ENCODE measurements around the gene SAMSN1. TPM values are rescaled to one million over a fixed set of nuclear protein-coding genes. Genes with fewer than 3 reads are reported as not detected.
"Not testable (repeated sequence)": the region's sequence is repeated elsewhere in the genome, so short reads cannot be mapped to it uniquely, and the experiment has no call there.

Gene SAMSN1
- total and polyA plus RNA-seq, 7 donors = 4.4 to 16.4 (median 7.5) TPM

DNA sequence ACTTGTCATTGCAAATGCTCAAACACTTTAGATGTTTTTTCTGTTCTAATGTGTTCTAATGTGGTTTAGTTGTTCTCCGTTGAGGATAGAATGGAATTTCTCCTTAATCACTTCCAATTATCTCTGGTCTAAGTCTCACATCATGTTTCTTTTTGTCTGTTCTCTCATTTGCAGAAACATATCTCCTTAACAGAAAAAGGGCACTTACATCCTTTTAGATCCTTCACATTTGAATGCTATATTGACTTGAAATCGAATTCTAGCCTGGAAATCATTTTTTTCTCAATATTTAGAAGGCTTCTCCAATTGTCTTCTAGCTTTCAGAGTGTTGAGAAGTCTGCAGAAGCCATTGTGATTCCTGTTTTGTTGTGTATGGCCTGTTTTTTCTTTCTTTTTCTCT is 7.3 kb upstream of the SAMSN1 start:
- no peak overlapping the region for H3K4me3 ChIP-seq
- H3K4me1 ChIP-seq = no peaks in the 10 kb centered on the region
- intact Hi-C loops (cut with DNase I) = no loop called here
- H3K27me3 ChIP-seq = no peaks in the 10 kb centered on the region
- no peaks in the 10 kb centered on the region for H3K9me3 ChIP-seq
- no peak for TF ChIP-seq POLR2A (IDR thresholded peaks at IDR 0.05)
- TF ChIP-seq POLR2AphosphoS5 (IDR thresholded peaks at IDR 0.05) = no peak
- TF ChIP-seq, protein P1, sequence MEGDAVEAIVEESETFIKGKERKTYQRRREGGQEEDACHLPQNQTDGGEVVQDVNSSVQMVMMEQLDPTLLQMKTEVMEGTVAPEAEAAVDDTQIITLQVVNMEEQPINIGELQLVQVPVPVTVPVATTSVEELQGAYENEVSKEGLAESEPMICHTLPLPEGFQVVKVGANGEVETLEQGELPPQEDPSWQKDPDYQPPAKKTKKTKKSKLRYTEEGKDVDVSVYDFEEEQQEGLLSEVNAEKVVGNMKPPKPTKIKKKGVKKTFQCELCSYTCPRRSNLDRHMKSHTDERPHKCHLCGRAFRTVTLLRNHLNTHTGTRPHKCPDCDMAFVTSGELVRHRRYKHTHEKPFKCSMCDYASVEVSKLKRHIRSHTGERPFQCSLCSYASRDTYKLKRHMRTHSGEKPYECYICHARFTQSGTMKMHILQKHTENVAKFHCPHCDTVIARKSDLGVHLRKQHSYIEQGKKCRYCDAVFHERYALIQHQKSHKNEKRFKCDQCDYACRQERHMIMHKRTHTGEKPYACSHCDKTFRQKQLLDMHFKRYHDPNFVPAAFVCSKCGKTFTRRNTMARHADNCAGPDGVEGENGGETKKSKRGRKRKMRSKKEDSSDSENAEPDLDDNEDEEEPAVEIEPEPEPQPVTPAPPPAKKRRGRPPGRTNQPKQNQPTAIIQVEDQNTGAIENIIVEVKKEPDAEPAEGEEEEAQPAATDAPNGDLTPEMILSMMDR (IDR thresholded peaks at IDR 0.05) = no peak
- TF ChIP-seq EP300 (IDR thresholded peaks at IDR 0.05) = no peak
- H3K36me3 ChIP-seq = no peaks in the 10 kb centered on the region
- no peak overlapping the region for H3K27ac ChIP-seq
- DNase-seq = no peak
- 86 to 92% methylated on average over 2 of the region's 2 CpGs for WGBS, 2 donors

DNA sequence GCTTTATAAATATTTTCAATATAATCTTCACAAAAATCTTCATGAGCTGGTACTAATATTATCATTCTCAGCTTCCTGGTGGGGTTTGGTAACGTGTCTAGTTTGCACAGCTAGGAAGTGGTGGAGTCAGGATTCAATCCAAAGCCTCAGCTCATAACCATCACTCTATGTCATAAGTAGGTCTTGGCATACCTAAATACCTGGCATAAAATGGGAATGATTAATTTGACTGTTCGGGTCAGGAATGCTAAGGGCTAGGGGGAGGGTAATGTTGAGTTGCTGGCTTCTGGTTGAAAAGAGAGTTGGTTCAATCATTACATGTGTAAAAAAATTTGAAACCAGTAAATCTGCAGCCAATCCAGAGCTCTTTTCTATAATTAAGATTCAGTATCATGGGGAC is 5.6 kb upstream of the SAMSN1 start:
- Histone ChIP-seq H3K4me1 (no peaks in the 10 kb centered on the region), H3K4me3 (no peak overlapping the region), H3K9me3 (no peaks in the 10 kb centered on the region), H3K27me3 (no peaks in the 10 kb centered on the region), H3K27ac (no peak overlapping the region), H3K36me3 (no peaks in the 10 kb centered on the region)
- WGBS, 2 donors = 89 to 92% methylated on average over 2 of the region's 2 CpGs
- intact Hi-C loops (cut with DNase I) = no loop called here
- DNase-seq = no peak
- no peak for TF ChIP-seq POLR2A (IDR thresholded peaks at IDR 0.05)
- TF ChIP-seq, protein P1 (IDR thresholded peaks at IDR 0.05) = no peak
- no peak for TF ChIP-seq EP300 (IDR thresholded peaks at IDR 0.05)
- TF ChIP-seq POLR2AphosphoS5 (IDR thresholded peaks at IDR 0.05) = no peak

DNA sequence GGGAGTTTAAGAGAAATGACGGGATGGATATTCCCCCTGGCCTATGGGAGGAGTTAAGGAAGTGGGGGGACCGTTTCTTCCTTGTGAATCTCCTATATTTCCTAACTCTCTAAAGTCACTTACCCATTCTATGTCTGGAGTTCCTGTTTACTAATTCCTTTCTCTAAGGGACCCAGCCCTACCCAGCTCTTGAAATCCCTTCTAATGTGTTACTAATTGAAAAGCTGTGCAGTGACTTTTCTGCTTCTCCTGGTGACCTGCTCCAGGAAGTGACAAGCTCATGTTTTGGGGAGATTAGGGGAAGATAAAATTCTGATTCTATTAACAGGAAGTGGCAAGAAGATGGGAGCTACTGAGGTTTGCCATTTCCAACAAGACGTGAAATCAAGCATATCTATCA is 4.0 kb upstream of the SAMSN1 start:
- 64 to 84% methylated on average over 3 of the region's 3 CpGs for WGBS, 2 donors
- Histone ChIP-seq H3K36me3 (no peaks in the 10 kb centered on the region), H3K4me1 (no peaks in the 10 kb centered on the region), H3K27ac (no peak overlapping the region), H3K9me3 (no peaks in the 10 kb centered on the region), H3K4me3 (no peak overlapping the region), H3K27me3 (no peaks in the 10 kb centered on the region)
- TF ChIP-seq, protein P1 (IDR thresholded peaks at IDR 0.05) = no peak
- TF ChIP-seq EP300 (IDR thresholded peaks at IDR 0.05) (no peak), POLR2A (IDR thresholded peaks at IDR 0.05) (no peak)
- intact Hi-C loops (cut with DNase I) = no loop called here
- no peak for DNase-seq

DNA sequence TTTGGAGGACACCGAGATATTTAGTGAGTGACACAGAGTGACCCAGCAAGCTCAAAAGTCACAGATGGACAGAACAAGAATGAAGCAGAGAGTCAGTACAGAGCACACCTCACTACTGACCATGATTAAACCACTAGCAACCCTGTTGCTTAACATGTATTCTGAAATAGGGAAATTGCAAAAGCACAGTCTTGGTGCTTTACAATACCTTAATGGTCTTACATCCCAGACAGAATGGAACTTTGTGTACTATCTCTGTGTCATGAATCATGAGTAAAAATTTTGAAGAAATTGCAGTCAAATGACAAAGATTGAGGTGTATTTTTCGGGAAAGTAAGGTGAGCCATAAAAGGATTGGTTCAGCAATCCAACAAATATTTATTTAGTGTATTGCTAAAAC is 2.7 kb upstream of the SAMSN1 start:
- Histone ChIP-seq H3K4me3 (no peak overlapping the region), H3K27me3 (no peaks in the 10 kb centered on the region), H3K9me3 (no peaks in the 10 kb centered on the region), H3K36me3 (no peaks in the 10 kb centered on the region), H3K27ac (no peak overlapping the region), H3K4me1 (no peaks in the 10 kb centered on the region)
- intact Hi-C loops (cut with DNase I) = no loop called here
- 61 to 76% methylated on average over 2 of the region's 2 CpGs for WGBS, 2 donors
- TF ChIP-seq POLR2AphosphoS5 (IDR thresholded peaks at IDR 0.05) (peak in 1 of 4 donors; percentile 58), POLR2A (IDR thresholded peaks at IDR 0.05) (no peak), EP300 (IDR thresholded peaks at IDR 0.05) (peak in 2 of 4 donors; percentile 34 to 65)
- TF ChIP-seq, protein P1 (IDR thresholded peaks at IDR 0.05) = no peak
- DNase-seq = no peak

DNA sequence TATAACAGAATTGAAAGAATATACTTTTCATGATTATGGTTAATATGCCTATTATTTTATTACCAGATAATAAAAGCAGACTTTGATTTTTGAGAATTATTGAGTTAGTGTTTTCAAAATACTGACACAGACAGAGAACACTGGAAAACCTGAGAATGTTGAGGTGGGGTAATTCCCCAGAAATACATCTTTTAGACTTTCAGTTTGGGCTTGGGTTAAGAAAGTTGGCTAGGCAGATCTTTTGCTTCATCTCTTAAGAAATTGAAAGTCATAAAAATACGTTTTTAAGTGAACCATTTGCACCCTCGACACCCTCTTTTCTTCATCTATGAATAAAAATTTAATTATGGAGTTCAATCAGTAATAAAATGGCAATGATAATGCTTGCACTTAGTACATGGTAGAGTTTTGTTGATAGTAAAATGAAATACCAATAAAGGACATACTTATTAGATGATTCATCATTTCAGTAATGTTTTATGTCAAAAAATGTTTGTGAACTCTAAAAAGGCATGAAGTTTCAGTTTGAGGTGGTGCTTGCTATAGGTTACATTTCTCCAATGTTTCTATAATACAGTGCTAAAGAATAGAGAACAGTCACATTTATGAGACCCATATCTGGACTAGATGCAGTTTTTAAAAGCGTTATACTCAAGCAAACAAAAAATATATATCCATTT is 1.9 kb upstream of the SAMSN1 start:
- DNase-seq = no peak
- Histone ChIP-seq H3K27ac (no peak overlapping the region), H3K9me3 (no peaks in the 10 kb centered on the region), H3K36me3 (no peaks in the 10 kb centered on the region), H3K4me1 (no peaks in the 10 kb centered on the region), H3K4me3 (no peak overlapping the region), H3K27me3 (no peaks in the 10 kb centered on the region)
- intact Hi-C loops (cut with DNase I) = no loop called here
- TF ChIP-seq EP300 (IDR thresholded peaks at IDR 0.05) (no peak), POLR2AphosphoS5 (IDR thresholded peaks at IDR 0.05) (no peak), POLR2A (IDR thresholded peaks at IDR 0.05) (no peak)
- TF ChIP-seq, protein P1 (IDR thresholded peaks at IDR 0.05) = no peak
- 70 to 73% methylated on average over 3 of the region's 3 CpGs for WGBS, 2 donors

DNA sequence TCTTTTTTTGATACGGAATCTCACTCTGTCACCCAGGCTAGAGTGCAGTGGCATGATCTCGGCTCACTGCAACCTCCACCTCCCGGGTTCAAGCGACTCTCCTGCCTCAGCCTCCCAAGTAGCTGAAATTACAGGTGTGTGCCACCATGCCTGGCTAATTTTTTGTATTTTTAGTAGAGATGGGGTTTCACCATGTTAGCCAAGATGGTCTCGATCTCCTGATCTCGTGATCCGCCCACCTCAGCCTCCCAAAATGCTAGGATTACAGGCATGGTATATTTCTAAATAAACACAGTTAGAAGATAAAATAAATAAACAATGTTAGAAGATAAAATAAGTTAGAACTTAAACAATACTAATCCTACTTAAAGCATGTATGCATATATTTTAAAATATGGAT is 604 bp upstream of the SAMSN1 start:
- H3K27ac ChIP-seq; intact Hi-C loops (cut with DNase I); H3K9me3 ChIP-seq; H3K36me3 ChIP-seq; H3K4me3 ChIP-seq; H3K27me3 ChIP-seq; H3K4me1 ChIP-seq; DNase-seq: not testable (repeated sequence)
- WGBS, 2 donors = 88 to 93% methylated on average over 7 of the region's 7 CpGs
